Uterus (tissue), 4 donors: ENCODE data around the gene DAB2IP. TPM values are rescaled to one million over a fixed set of nuclear protein-coding genes. Genes with fewer than 3 reads are reported as not detected.

Experiments used
- DNase-seq, 2 donors: peaks; one replicate each; pipeline ENCODE4 v3.0.0-alpha.2; 2019 to 2020
- H3K27ac ChIP-seq, 2 donors: fragments of 200-600 bp; sonication (generic); 1 replicate in 1 of 2; 2 replicates in 1 of 2; pipeline ENCODE4 v1.5.1; 2016 to 2018
- H3K27me3 ChIP-seq, 2 donors: fragments of 200-600 bp; sonication (generic); one replicate each; pipeline ENCODE4 v1.5.1; 2018 to 2019; ENCODE audit warnings: control low read depth in 1 of 2
- H3K36me3 ChIP-seq, 2 donors: fragments of 200-600 bp; sonication (generic); one replicate each; pipeline ENCODE4 v1.5.1; 2019; ENCODE audit warnings: control low read depth in 1 of 2
- H3K4me1 ChIP-seq, 2 donors: fragments of 200-600 bp; sonication (generic); one replicate each; pipeline ENCODE4 v1.5.1; 2018 to 2019; ENCODE audit warnings: control low read depth in 1 of 2
- H3K4me3 ChIP-seq, 2 donors: fragments of 200-600 bp; sonication (generic); 1 replicate in 1 of 2; 2 replicates in 1 of 2; pipeline ENCODE4 v1.5.1; 2018 to 2019; ENCODE audit warnings: mild to moderate bottlenecking in 1 of 2
- H3K9me3 ChIP-seq, 2 donors: fragments of 200-600 bp; sonication (generic); one replicate each; pipeline ENCODE4 v1.5.1; 2019; ENCODE audit warnings: control low read depth in 1 of 2
- CTCF ChIP-seq, 4 experiments: fragments of 200-600 bp in 2 of 4; fragments of 450-650 bp in 2 of 4; sonication (generic) in 2 of 4; IDR thresholded peaks; one replicate each; pipeline ENCODE4 v1.5.1; 2016 to 2019; ENCODE audit warnings: antibody characterized with exemption in 4 of 4, mild to moderate bottlenecking in 2 of 4, moderate library complexity in 1 of 4
- POLR2A ChIP-seq, 2 donors: fragments of 450-650 bp; IDR thresholded peaks; one replicate each; pipeline ENCODE4 v1.6.1; 2016; ENCODE audit warnings: antibody characterized with exemption in 2 of 2, mild to moderate bottlenecking in 1 of 2, moderate library complexity in 1 of 2
- intact Hi-C: fragments of 100-400 bp; cut with DNase I; formaldehyde crosslinking; loops from one replicate; pipeline ENCODE4 v1.15.1; 2023; ENCODE audit warnings: low total_unique reads
- total RNA-seq, 4 donors: library from RNA; depleted of rRNA in 3 of 4; stranded (reverse); fragments of >200 nt in 3 of 4; gene quantifications; one replicate each; pipeline versions ENCODE4 v1.1.0 to v1.2.4, GENCODE V29; 2014 to 2023
- donor health status: DM: yes; HTN: yes; CAD: no.

DAB2IP gene
- total RNA-seq, 4 donors from 2014 or later, result 22.0 to 139 (median 31.6) TPM

- Histone ChIP-seq H3K4me3 (no peak overlapping the region), H3K9me3 (no peaks in the 10 kb centered on the region), H3K27ac (no peak overlapping the region), H3K36me3 (no peaks in the 10 kb centered on the region), H3K4me1 (no peaks in the 10 kb centered on the region), H3K27me3 (no peaks in the 10 kb centered on the region)
- no peak for TF ChIP-seq CTCF (IDR thresholded peaks at IDR 0.05)
- peak in 1 of 2 donors; percentile 7 for DNase-seq
- intact Hi-C loops, result no loop called here
Measured at GRCh38 chr9:121826711-121827110, 175.3 kb downstream of the DAB2IP start.

GRCh38 chr9:121827251-121827967 lies 176.0 kb downstream of the DAB2IP start:
- H3K27ac ChIP-seq, result no peak overlapping the region
- H3K4me3 ChIP-seq, result no peak overlapping the region
- intact Hi-C loops, result no loop called here
- no peaks in the 10 kb centered on the region for H3K36me3 ChIP-seq
- H3K4me1 ChIP-seq, result no peaks in the 10 kb centered on the region
- H3K9me3 ChIP-seq, result no peaks in the 10 kb centered on the region
- DNase-seq, result peak in 1 of 2 donors; percentile 7
- TF ChIP-seq POLR2A (IDR thresholded peaks at IDR 0.05), result no peak
- TF ChIP-seq CTCF (IDR thresholded peaks at IDR 0.05), result no peak
- no peaks in the 10 kb centered on the region for H3K27me3 ChIP-seq

- H3K4me1 ChIP-seq, result no peaks in the 10 kb centered on the region
- no peak overlapping the region for H3K27ac ChIP-seq
- intact Hi-C loops, result no loop called here
- no peaks in the 10 kb centered on the region for H3K9me3 ChIP-seq
- TF ChIP-seq CTCF (IDR thresholded peaks at IDR 0.05) (no peak), POLR2A (IDR thresholded peaks at IDR 0.05) (no peak)
- H3K36me3 ChIP-seq, result no peaks in the 10 kb centered on the region
- peak; percentile 8 to 9 for DNase-seq
- H3K27me3 ChIP-seq, result no peaks in the 10 kb centered on the region
- no peak overlapping the region for H3K4me3 ChIP-seq
Measured at GRCh38 chr9:121830441-121831140, 179.2 kb downstream of the DAB2IP start.

- DNase-seq, result peak in 1 of 2 donors; percentile 1
- Histone ChIP-seq H3K4me3 (no peak overlapping the region), H3K27me3 (no peaks in the 10 kb centered on the region), H3K9me3 (no peaks in the 10 kb centered on the region), H3K36me3 (no peaks in the 10 kb centered on the region), H3K27ac (no peak overlapping the region), H3K4me1 (peaks cover 0 to 3% of the 10 kb centered on the region in 2 donors)
- intact Hi-C loops, result no loop called here
- TF ChIP-seq POLR2A (IDR thresholded peaks at IDR 0.05), result no peak
- no peak for TF ChIP-seq CTCF (IDR thresholded peaks at IDR 0.05)
Measured at GRCh38 chr9:121831869-121832268, 180.4 kb downstream of the DAB2IP start.

GRCh38 chr9:121833061-121833460 lies 181.6 kb downstream of the DAB2IP start:
- peak; percentile 0 to 8 for DNase-seq
- Histone ChIP-seq H3K4me3 (no peak overlapping the region), H3K36me3 (no peaks in the 10 kb centered on the region), H3K4me1 (peaks cover 0 to 7% of the 10 kb centered on the region in 2 donors), H3K27ac (no peak overlapping the region), H3K27me3 (no peaks in the 10 kb centered on the region), H3K9me3 (no peaks in the 10 kb centered on the region)
- TF ChIP-seq CTCF (IDR thresholded peaks at IDR 0.05) (no peak), POLR2A (IDR thresholded peaks at IDR 0.05) (no peak)
- intact Hi-C loops, result no loop called here
